Chondrocyte (in vitro differentiated cells): Measurements from ENCODE around the gene EIF4G3. TPM values are rescaled to one million over a fixed set of nuclear protein-coding genes. Genes with fewer than 3 reads are reported as not detected.

ENCODE experiments used
- DNase-seq: peaks from one replicate; pipeline ENCODE4 v3.0.0; 2021; ENCODE audit warnings: mixed read lengths, low spot score
- H3K27ac Mint-ChIP-seq: one replicate; pipeline ENCODE4 v1.8.0; 2021; ENCODE audit warnings: mild to moderate bottlenecking, moderate library complexity, mixed read lengths; ENCODE audit not compliant: unreplicated experiment
- H3K27me3 Mint-ChIP-seq: 2 replicates; pipeline ENCODE4 v1.8.0; 2021; ENCODE audit warnings: low read depth, mixed read lengths
- H3K36me3 Mint-ChIP-seq: 2 replicates; pipeline ENCODE4 v1.8.0; 2021; ENCODE audit warnings: low read depth, mixed read lengths
- H3K4me1 Mint-ChIP-seq: 2 replicates; pipeline ENCODE4 v1.8.0; 2021; ENCODE audit warnings: low read depth, mild to moderate bottlenecking, mixed read lengths
- H3K4me3 Mint-ChIP-seq: one replicate; pipeline ENCODE4 v1.8.0; 2021; ENCODE audit warnings: mild to moderate bottlenecking, moderate library complexity, mixed read lengths; ENCODE audit not compliant: unreplicated experiment
- H3K9me3 Mint-ChIP-seq: 2 replicates; pipeline ENCODE4 v1.8.0; 2021; ENCODE audit warnings: low read depth, mixed read lengths
- CTCF ChIP-seq: fragments of 200-600 bp; sonication (generic); IDR thresholded peaks from 2 replicates; pipeline ENCODE4 v1.5.0; 2021; ENCODE audit warnings: antibody characterized with exemption, mild to moderate bottlenecking, moderate library complexity
- total RNA-seq: library from RNA; stranded (reverse); gene quantifications from 3 replicates; pipeline ENCODE4 v1.2.1, GENCODE V29; 2021

Gene EIF4G3
- total RNA-seq, 1 donor from 2014 or later = 56.6 TPM

GRCh38 chr1:20887246-20887645, 289.5 kb downstream of the EIF4G3 start:
- Mint-ChIP-seq H3K4me3 (no peak overlapping the region), H3K9me3 (no peaks in the 10 kb centered on the region), H3K27ac (no peak overlapping the region), H3K4me1 (peaks cover 8% of the 10 kb centered on the region), H3K36me3 (peaks cover 3% of the 10 kb centered on the region), H3K27me3 (no peaks in the 10 kb centered on the region)
- TF ChIP-seq CTCF = no peak
- no peak for DNase-seq

GRCh38 chr1:20885121-20885520, 291.6 kb downstream of the EIF4G3 start:
- Mint-ChIP-seq H3K4me1 (peaks cover 12% of the 10 kb centered on the region), H3K9me3 (no peaks in the 10 kb centered on the region), H3K36me3 (peaks cover 6% of the 10 kb centered on the region), H3K27ac (no peak overlapping the region), H3K4me3 (no peak overlapping the region), H3K27me3 (no peaks in the 10 kb centered on the region)
- no peak for DNase-seq
- no peak for TF ChIP-seq CTCF

- no peaks in the 10 kb centered on the region for H3K27me3 Mint-ChIP-seq
- H3K9me3 Mint-ChIP-seq = no peaks in the 10 kb centered on the region
- H3K4me1 Mint-ChIP-seq = peaks cover 12% of the 10 kb centered on the region
- no peak overlapping the region for H3K4me3 Mint-ChIP-seq
- no peak for TF ChIP-seq CTCF
- H3K36me3 Mint-ChIP-seq = peaks cover 6% of the 10 kb centered on the region
- H3K27ac Mint-ChIP-seq = no peak overlapping the region
- no peak for DNase-seq
These were observed 292.2 kb downstream of the EIF4G3 start for GRCh38 chr1:20884513-20884912.

- H3K36me3 Mint-ChIP-seq = peaks cover 7% of the 10 kb centered on the region
- H3K27ac Mint-ChIP-seq = peak overlapping the region; percentile 73
- TF ChIP-seq CTCF = no peak
- no peaks in the 10 kb centered on the region for H3K27me3 Mint-ChIP-seq
- DNase-seq = no peak
- H3K9me3 Mint-ChIP-seq = no peaks in the 10 kb centered on the region
- H3K4me3 Mint-ChIP-seq = no peak overlapping the region
- peaks cover 12% of the 10 kb centered on the region for H3K4me1 Mint-ChIP-seq
These were observed 292.9 kb downstream of the EIF4G3 start for GRCh38 chr1:20883766-20884165.

- TF ChIP-seq CTCF = no peak
- DNase-seq = no peak
- Mint-ChIP-seq H3K9me3 (no peaks in the 10 kb centered on the region), H3K4me1 (peaks cover 12% of the 10 kb centered on the region), H3K27ac (no peak overlapping the region), H3K36me3 (peaks cover 14% of the 10 kb centered on the region), H3K4me3 (no peak overlapping the region), H3K27me3 (no peaks in the 10 kb centered on the region)
These were observed 293.9 kb downstream of the EIF4G3 start for GRCh38 chr1:20882837-20883236.
